HCT116 (cell line): ENCODE results near the gene ZAP70. TPM values are rescaled to one million over a fixed set of nuclear protein-coding genes. Genes with fewer than 3 reads are reported as not detected.

Experiments used
- ATAC-seq: fragments of 200-7000 bp; cut with Tn5 transposase; 2 replicates; pipeline ENCODE4 v1.9.1; 2020; ENCODE audit warnings: mild to moderate bottlenecking, moderate library complexity
- BruUV-seq: library from RNA; stranded (reverse); fragments of 400-500 nt; replicated peaks from 2 replicates; lab custom pipeline; 2021; lab: Mats Ljungman, UMichigan
- CTCF ChIA-PET: fragments of 300-600 bp; sonication (Branson Sonifier 250); formaldehyde crosslinking; loops from one replicate; lab custom pipeline; 2021; ENCODE audit warnings: antibody characterized with exemption; lab: Charles Lee
- POLR2A ChIA-PET: fragments of 300-600, 350-600 bp; sonication (Branson Sonifier 250); formaldehyde crosslinking; loops from one replicate; lab custom pipeline; 2021; ENCODE audit warnings: antibody characterized with exemption; lab: Charles Lee
- RAD21 ChIA-PET, 2 experiments: fragments of 300-600 bp; sonication (Branson Sonifier 250); formaldehyde crosslinking; loops; one replicate each; lab custom pipeline; 2023; ENCODE audit warnings: low total read pairs in 2 of 2; ENCODE audit not compliant: uncharacterized antibody in 2 of 2, unreplicated experiment in 2 of 2, low non-redundant PET in 1 of 2; lab: Charles Lee
- DNase-seq: peaks from one replicate; pipeline ENCODE4 v3.0.0-alpha.2; 2010; ENCODE audit warnings: low read depth, low spot score
- H2AFZ ChIP-seq: fragments of 200-600 bp; shearing (Covaris generic), sonication (generic); 2 replicates; pipeline ENCODE4 v1.6.1; 2017; ENCODE audit warnings: low read depth, mixed run types, mixed read lengths, antibody characterized with exemption, low read length; ENCODE audit not compliant: poor library complexity, severe bottlenecking
- H3K27ac ChIP-seq: 2 replicates; pipeline ENCODE4 v1.5.1; 2012; ENCODE audit warnings: low read depth, low read length
- H3K27me3 ChIP-seq: fragments of 200-600 bp; sonication (generic); 2 replicates; pipeline ENCODE4 v1.6.1; 2016; ENCODE audit warnings: mixed run types, low read length, mixed read lengths; ENCODE audit not compliant: insufficient read depth
- H3K36me3 ChIP-seq, 2 experiments: fragments of 200-500 bp in 1 of 2; fragments of 200-600 bp in 1 of 2; sonication (Bioruptor generic) in 1 of 2; sonication (generic) in 1 of 2; 2 replicates each; pipeline versions ENCODE4 v1.5.1 to v1.6.1; 2014 to 2016; ENCODE audit warnings: low read length in 2 of 2, inconsistent platforms in 1 of 2, mixed read lengths in 1 of 2, mixed run types in 1 of 2; ENCODE audit not compliant: insufficient read depth in 2 of 2, control insufficient read depth in 1 of 2
- H3K4me1 ChIP-seq, 2 experiments: fragments of 200-600 bp in 1 of 2; sonication (generic) in 1 of 2; 2 replicates each; pipeline versions ENCODE4 v1.5.1 to v1.6.1; 2012 to 2017; ENCODE audit warnings: low read length in 2 of 2, inconsistent platforms in 1 of 2, mild to moderate bottlenecking in 1 of 2, mixed read lengths in 1 of 2, mixed run types in 1 of 2, moderate library complexity in 1 of 2; ENCODE audit not compliant: insufficient read depth in 2 of 2, control insufficient read depth in 1 of 2
- H3K4me2 ChIP-seq: fragments of 200-600 bp; sonication (generic); 2 replicates; pipeline ENCODE4 v1.6.1; 2017; ENCODE audit warnings: mixed run types, low read length, mixed read lengths
- H3K4me3 ChIP-seq, 2 experiments: fragments of 200-600 bp in 1 of 2; sonication (generic) in 1 of 2; replicated peaks in 1 of 2; 2 replicates each; pipeline ENCODE4 v1.5.1; 2011 to 2016; ENCODE audit warnings: low read length in 2 of 2, control low read depth in 1 of 2, low read depth in 1 of 2, mild to moderate bottlenecking in 1 of 2, mixed read lengths in 1 of 2, mixed run types in 1 of 2
- H3K79me2 ChIP-seq: fragments of 200-600 bp; sonication (generic); 2 replicates; pipeline ENCODE4 v1.6.1; 2017; ENCODE audit warnings: mild to moderate bottlenecking, mixed run types, low read length, moderate library complexity, mixed read lengths; ENCODE audit not compliant: insufficient read depth
- H3K9ac ChIP-seq: fragments of 200-600 bp; sonication (generic); 2 replicates; pipeline ENCODE4 v1.6.1; 2016; ENCODE audit warnings: low read length, mixed read lengths
- H3K9me2 ChIP-seq: fragments of 200-600 bp; sonication (generic), shearing (Covaris generic); 2 replicates; pipeline ENCODE4 v1.6.1; 2017; ENCODE audit warnings: mixed run types, mild to moderate bottlenecking, moderate library complexity; ENCODE audit not compliant: insufficient read depth
- H3K9me3 ChIP-seq, 2 experiments: fragments of 200-500 bp in 1 of 2; fragments of 200-600 bp in 1 of 2; sonication (Bioruptor generic) in 1 of 2; sonication (generic) in 1 of 2; 2 replicates each; pipeline ENCODE4 v1.6.1; 2014 to 2017; ENCODE audit warnings: low read length in 2 of 2, mixed read lengths in 2 of 2, inconsistent platforms in 1 of 2, low read depth in 1 of 2, mild to moderate bottlenecking in 1 of 2, mixed run types in 1 of 2, moderate library complexity in 1 of 2; ENCODE audit not compliant: control insufficient read depth in 1 of 2, insufficient read depth in 1 of 2
- H4K20me1 ChIP-seq: fragments of 200-600 bp; sonication (generic), shearing (Covaris generic); 2 replicates; pipeline ENCODE4 v1.6.1; 2017; ENCODE audit warnings: mixed run types, mild to moderate bottlenecking, moderate library complexity; ENCODE audit not compliant: insufficient read depth
- CBX3 ChIP-seq: IDR thresholded peaks from 2 replicates; pipeline ENCODE4 v1.6.1; 2012; ENCODE audit warnings: low read depth
- CEBPB ChIP-seq: IDR thresholded peaks from 2 replicates; pipeline ENCODE4 v1.6.1; 2012; ENCODE audit warnings: low read depth
- EGR1 ChIP-seq: IDR thresholded peaks from 2 replicates; pipeline ENCODE4 v1.6.1; 2012; ENCODE audit warnings: low read depth
- EZH2phosphoT487 ChIP-seq: fragments of 200-600 bp; IDR thresholded peaks from 2 replicates; pipeline ENCODE4 v1.6.1; 2018; ENCODE audit warnings: antibody characterized with exemption, borderline replicate concordance
- POLR2A ChIP-seq: IDR thresholded peaks from 2 replicates; pipeline ENCODE4 v1.7.0; 2011; ENCODE audit warnings: borderline replicate concordance; ENCODE audit not compliant: insufficient read depth, insufficient read length; ENCODE audit errors: extremely low read depth
- POLR2AphosphoS5 ChIP-seq: IDR thresholded peaks from 2 replicates; pipeline ENCODE4 v1.6.1; 2011; ENCODE audit warnings: mild to moderate bottlenecking, low read depth, low read length, moderate library complexity
- REST ChIP-seq: IDR thresholded peaks from 2 replicates; pipeline ENCODE4 v1.6.1; 2012; ENCODE audit warnings: low read depth
- SRF ChIP-seq: IDR thresholded peaks from 2 replicates; pipeline ENCODE4 v1.6.1; 2012; ENCODE audit warnings: low read depth
- TCF7L2 ChIP-seq: IDR thresholded peaks from 2 replicates; pipeline ENCODE4 v1.7.0; 2011; ENCODE audit warnings: borderline replicate concordance, inconsistent platforms; ENCODE audit not compliant: insufficient read depth, insufficient read length; ENCODE audit errors: extremely low read depth
- YY1 ChIP-seq: IDR thresholded peaks from 2 replicates; pipeline ENCODE4 v1.6.1; 2011; ENCODE audit warnings: low read length, low read depth, moderate library complexity, mild to moderate bottlenecking; ENCODE audit not compliant: insufficient replicate concordance; ENCODE audit errors: extremely low read depth
- ZBTB33 ChIP-seq: IDR thresholded peaks from 2 replicates; pipeline ENCODE4 v1.6.1; 2011; ENCODE audit warnings: mild to moderate bottlenecking, low read length, moderate library complexity; ENCODE audit not compliant: insufficient replicate concordance; ENCODE audit errors: extremely low read depth
- intact Hi-C: fragments of 100-400 bp; cut with micrococcal nuclease; formaldehyde crosslinking; loops from 2 replicates; pipeline ENCODE4 v1.10.0; 2022
- total RNA-seq: library from RNA; stranded (reverse); gene quantifications from one replicate; pipeline ENCODE4 v1.2.1, GENCODE V29; 2021; ENCODE audit not compliant: unreplicated experiment
- TF ChIP-seq, protein P1 (sequence below), 3 experiments: fragments of 200-600 bp in 1 of 3; sonication (generic) in 1 of 3; IDR thresholded peaks in 2 of 3; conservative IDR thresholded peaks in 1 of 3; 2 replicates each; pipeline ENCODE4 v1.5.1; 2012 to 2017; ENCODE audit warnings: low read depth in 2 of 3, low read length in 2 of 3, antibody characterized with exemption in 1 of 3, borderline replicate concordance in 1 of 3, control low read depth in 1 of 3, mild to moderate bottlenecking in 1 of 3, mixed read lengths in 1 of 3, mixed run types in 1 of 3, moderate library complexity in 1 of 3; ENCODE audit not compliant: insufficient read depth in 1 of 3

The ZAP70 gene
- total RNA-seq, 1 experiment from 2014 or later, result 0.91 TPM

DNA sequence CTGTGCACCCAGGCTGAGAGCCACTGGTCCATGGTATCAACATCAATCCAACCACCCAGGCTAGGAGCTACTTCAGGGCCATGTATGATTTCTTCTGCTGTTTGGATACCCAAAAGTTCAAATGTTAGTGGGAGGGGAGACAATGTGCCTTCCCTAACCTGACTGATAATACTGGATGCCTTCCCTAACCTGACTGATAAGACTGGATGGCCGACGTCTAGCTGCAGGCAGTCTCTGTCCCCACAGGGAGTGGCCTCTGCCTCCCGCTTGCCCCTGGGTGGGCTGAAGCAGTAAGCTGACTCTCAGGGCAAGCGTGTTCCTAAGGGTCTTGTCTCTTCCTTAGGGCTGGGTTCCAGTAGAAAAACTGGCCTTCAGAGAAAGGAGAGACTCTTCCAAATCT is 65.8 kb downstream of the ZAP70 start:
- H3K9me2 ChIP-seq, result no peaks in the 10 kb centered on the region
- intact Hi-C loops, result loop anchor here (10.0 kb wide), 1 partner anchor 606 kb away; no protein-coding TSS in a partner anchor
- no peak overlapping the region for H3K27ac ChIP-seq
- no peak overlapping the region for H3K9ac ChIP-seq
- no peak for TF ChIP-seq ZBTB33
- H3K27me3 ChIP-seq, result no peaks in the 10 kb centered on the region
- ChIA-PET POLR2A (no interaction called here), RAD21 (no interaction called here), CTCF (no interaction called here)
- ATAC-seq (no peak), DNase-seq (no peak)
- no peak overlapping the region for H2AFZ ChIP-seq
- H3K9me3 ChIP-seq, result no peaks in the 10 kb centered on the region
- BruUV-seq, result no TSS peak
- peaks cover 5% of the 10 kb centered on the region for H3K79me2 ChIP-seq
- no peak overlapping the region for H3K4me2 ChIP-seq
- H3K4me3 ChIP-seq, result no peak overlapping the region
- H4K20me1 ChIP-seq, result no peaks in the 10 kb centered on the region; the same call in 1 of the 2 replicates
- H3K4me1 ChIP-seq, result no peaks in the 10 kb centered on the region
- H3K36me3 ChIP-seq, result peaks cover 0 to 3% of the 10 kb centered on the region in 2 experiments; a peak in 1 of 4 replicates

DNA sequence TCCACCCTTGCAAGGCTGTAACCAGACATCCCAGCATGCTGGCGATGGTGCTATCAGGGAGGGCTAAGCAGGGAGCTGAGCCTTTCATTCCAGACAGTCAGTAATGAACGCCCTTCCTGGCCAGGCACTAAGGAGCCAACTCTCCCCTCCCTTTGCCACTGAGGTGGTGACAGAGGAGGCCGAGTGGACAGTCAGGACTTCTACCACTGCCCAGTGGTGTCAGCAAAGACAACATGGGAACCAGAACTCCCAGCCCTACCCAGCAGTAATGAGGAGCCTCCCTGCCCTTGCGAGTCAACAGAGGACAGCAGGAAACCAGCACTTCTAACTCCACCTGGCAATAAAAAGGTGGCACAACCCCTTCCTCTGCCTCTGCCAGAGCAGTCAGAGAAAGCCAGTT is 68.6 kb downstream of the ZAP70 start:
- no peaks in the 10 kb centered on the region; the same call in 1 of the 2 replicates for H4K20me1 ChIP-seq
- CTCF ChIA-PET, result no interaction called here
- peaks cover 5% of the 10 kb centered on the region for H3K79me2 ChIP-seq
- H3K9me2 ChIP-seq, result no peaks in the 10 kb centered on the region
- H3K4me2 ChIP-seq, result no peak overlapping the region
- POLR2A ChIA-PET, result no interaction called here
- H3K36me3 ChIP-seq, result no peaks in the 10 kb centered on the region; a peak in 1 of 4 replicates
- H3K27me3 ChIP-seq, result no peaks in the 10 kb centered on the region
- no peaks in the 10 kb centered on the region for H3K4me1 ChIP-seq
- no peak overlapping the region for H3K27ac ChIP-seq
- DNase-seq, result no peak
- no TSS peak for BruUV-seq
- RAD21 ChIA-PET, result no interaction called here
- no peak overlapping the region for H3K9ac ChIP-seq
- intact Hi-C loops, result no loop called here
- no peak overlapping the region for H2AFZ ChIP-seq
- no peaks in the 10 kb centered on the region for H3K9me3 ChIP-seq
- ATAC-seq, result no peak
- no peak overlapping the region for H3K4me3 ChIP-seq
- no peak for TF ChIP-seq CBX3
- TF ChIP-seq EZH2phosphoT487, result no peak
- TF ChIP-seq, protein P1, sequence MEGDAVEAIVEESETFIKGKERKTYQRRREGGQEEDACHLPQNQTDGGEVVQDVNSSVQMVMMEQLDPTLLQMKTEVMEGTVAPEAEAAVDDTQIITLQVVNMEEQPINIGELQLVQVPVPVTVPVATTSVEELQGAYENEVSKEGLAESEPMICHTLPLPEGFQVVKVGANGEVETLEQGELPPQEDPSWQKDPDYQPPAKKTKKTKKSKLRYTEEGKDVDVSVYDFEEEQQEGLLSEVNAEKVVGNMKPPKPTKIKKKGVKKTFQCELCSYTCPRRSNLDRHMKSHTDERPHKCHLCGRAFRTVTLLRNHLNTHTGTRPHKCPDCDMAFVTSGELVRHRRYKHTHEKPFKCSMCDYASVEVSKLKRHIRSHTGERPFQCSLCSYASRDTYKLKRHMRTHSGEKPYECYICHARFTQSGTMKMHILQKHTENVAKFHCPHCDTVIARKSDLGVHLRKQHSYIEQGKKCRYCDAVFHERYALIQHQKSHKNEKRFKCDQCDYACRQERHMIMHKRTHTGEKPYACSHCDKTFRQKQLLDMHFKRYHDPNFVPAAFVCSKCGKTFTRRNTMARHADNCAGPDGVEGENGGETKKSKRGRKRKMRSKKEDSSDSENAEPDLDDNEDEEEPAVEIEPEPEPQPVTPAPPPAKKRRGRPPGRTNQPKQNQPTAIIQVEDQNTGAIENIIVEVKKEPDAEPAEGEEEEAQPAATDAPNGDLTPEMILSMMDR (IDR thresholded peaks at IDR 0.05 in 2 of 3, conservative IDR thresholded peaks at IDR 0.05 in 1 of 3; ENCODE audit: borderline replicate concordance in 1 of 3, insufficient read depth in 1 of 3, low read depth in 2 of 3, low read length in 2 of 3), result no peak
- no peak for TF ChIP-seq SRF
- no peak for TF ChIP-seq REST
- TF ChIP-seq POLR2AphosphoS5, result no peak
- no peak for TF ChIP-seq CEBPB
- TF ChIP-seq EGR1, result no peak
- no peak for TF ChIP-seq POLR2A
- no peak for TF ChIP-seq YY1
- TF ChIP-seq TCF7L2, result no peak
